Muscle layer of duodenum (tissue), 2 donors: ENCODE measurements around the gene POLH.
"Not testable (repeated sequence)": the region's sequence is repeated elsewhere in the genome, so short reads cannot be mapped to it uniquely, and the experiment has no call there.

Experiments used
- H3K27ac ChIP-seq: one replicate; pipeline ENCODE4 v1.7.0; 2013; ENCODE audit warnings: mild to moderate bottlenecking, low read length
- H3K27me3 ChIP-seq: one replicate; pipeline ENCODE4 v1.7.0; 2013; ENCODE audit warnings: low read depth, mild to moderate bottlenecking, control low read depth, low read length
- H3K36me3 ChIP-seq, 2 donors: one replicate each; pipeline ENCODE4 v1.7.0; 2013; ENCODE audit warnings: low read length in 2 of 2, control low read depth in 1 of 2, mild to moderate bottlenecking in 1 of 2; ENCODE audit not compliant: insufficient read depth in 2 of 2, control insufficient read depth in 1 of 2
- H3K4me1 ChIP-seq, 2 donors: one replicate each; pipeline ENCODE4 v1.7.0; 2013; ENCODE audit warnings: low read length in 2 of 2, mild to moderate bottlenecking in 2 of 2, control low read depth in 1 of 2, moderate library complexity in 1 of 2; ENCODE audit not compliant: insufficient read depth in 2 of 2, control insufficient read depth in 1 of 2
- H3K4me3 ChIP-seq, 2 donors: one replicate each; pipeline ENCODE4 v1.7.0; 2013; ENCODE audit warnings: low read length in 2 of 2, low read depth in 1 of 2, mild to moderate bottlenecking in 1 of 2
- H3K9me3 ChIP-seq, 2 donors: one replicate each; pipeline ENCODE4 v1.7.0; 2013; ENCODE audit warnings: low read length in 2 of 2, control low read depth in 1 of 2, mild to moderate bottlenecking in 1 of 2; ENCODE audit not compliant: control insufficient read depth in 1 of 2
- donor health status: healthy.

Gene POLH

GRCh38 chr6:43658161-43658560, 82.2 kb downstream of the POLH start:
- no peaks in the 10 kb centered on the region for H3K4me1 ChIP-seq

GRCh38 chr6:43662948-43663347, 87.0 kb downstream of the POLH start:
- not testable (repeated sequence) for H3K9me3 ChIP-seq, H3K36me3 ChIP-seq, H3K27ac ChIP-seq, H3K4me3 ChIP-seq, H3K27me3 ChIP-seq
- H3K4me1 ChIP-seq, result peaks cover 6 to 11% of the 10 kb centered on the region in 2 donors

More at GRCh38 chr6:43658161-43658560, 82.2 kb downstream of the POLH start:
- Histone ChIP-seq H3K27ac (no peak overlapping the region), H3K9me3 (no peaks in the 10 kb centered on the region), H3K36me3 (no peaks in the 10 kb centered on the region), H3K27me3 (no peaks in the 10 kb centered on the region), H3K4me3 (no peak overlapping the region)
